Erythroblast (primary cell): ENCODE measurements around the gene ZNF429.
"Not testable (repeated sequence)": the region's sequence is repeated elsewhere in the genome, so short reads cannot be mapped to it uniquely, and the experiment has no call there.

Source experiments
- DNase-seq, 2 experiments: peaks; one replicate each; lab custom pipeline; 2025; lab: John Stamatoyannopoulos, UW
- GATA1 ChIP-seq: IDR thresholded peaks from 2 replicates; pipeline ENCODE4 v1.6.1; 2011; ENCODE audit warnings: low read depth, mild to moderate bottlenecking, control low read depth, low read length, moderate library complexity
- POLR2A ChIP-seq: IDR thresholded peaks from 2 replicates; pipeline ENCODE4 v1.6.1; 2011; ENCODE audit warnings: mild to moderate bottlenecking, low read length

The ZNF429 gene

GRCh38 chr19:21505459-21506451 is at the start of gene ZNF429:
Gene ZNF429 (plus strand): TSS chr19:21505602. CDS start chr19:21505772, 170 bp downstream.
- TF ChIP-seq POLR2A (peak; percentile 88), GATA1 (no peak)
- peak; percentile 89 to 90 for DNase-seq

GRCh38 chr19:21460686-21461085 is 44.7 kb upstream of the ZNF429 start:
- no peak for DNase-seq
- TF ChIP-seq POLR2A (no peak), GATA1 (no peak)

DNA sequence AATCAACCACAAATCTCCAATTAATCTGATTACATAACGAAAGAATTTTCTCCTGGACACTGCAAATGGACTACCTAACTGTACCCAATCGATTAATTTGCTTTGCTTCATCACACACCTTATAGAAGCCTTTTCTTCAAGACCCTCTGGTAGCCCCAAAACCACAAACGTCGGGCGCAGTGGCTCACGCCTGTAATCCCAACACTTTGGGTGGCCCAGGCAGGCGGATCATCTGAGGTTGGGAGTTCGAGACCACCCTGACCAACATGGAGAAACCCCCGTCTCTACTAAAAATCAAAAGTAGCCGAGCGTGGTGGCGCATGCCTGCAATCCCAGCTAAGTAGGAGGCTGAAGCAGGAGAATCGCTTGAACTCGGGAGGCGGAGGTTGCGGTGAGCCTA is 42.9 kb upstream of the ZNF429 start:
- DNase-seq: no peak
- TF ChIP-seq POLR2A (no peak), GATA1 (no peak)

DNA sequence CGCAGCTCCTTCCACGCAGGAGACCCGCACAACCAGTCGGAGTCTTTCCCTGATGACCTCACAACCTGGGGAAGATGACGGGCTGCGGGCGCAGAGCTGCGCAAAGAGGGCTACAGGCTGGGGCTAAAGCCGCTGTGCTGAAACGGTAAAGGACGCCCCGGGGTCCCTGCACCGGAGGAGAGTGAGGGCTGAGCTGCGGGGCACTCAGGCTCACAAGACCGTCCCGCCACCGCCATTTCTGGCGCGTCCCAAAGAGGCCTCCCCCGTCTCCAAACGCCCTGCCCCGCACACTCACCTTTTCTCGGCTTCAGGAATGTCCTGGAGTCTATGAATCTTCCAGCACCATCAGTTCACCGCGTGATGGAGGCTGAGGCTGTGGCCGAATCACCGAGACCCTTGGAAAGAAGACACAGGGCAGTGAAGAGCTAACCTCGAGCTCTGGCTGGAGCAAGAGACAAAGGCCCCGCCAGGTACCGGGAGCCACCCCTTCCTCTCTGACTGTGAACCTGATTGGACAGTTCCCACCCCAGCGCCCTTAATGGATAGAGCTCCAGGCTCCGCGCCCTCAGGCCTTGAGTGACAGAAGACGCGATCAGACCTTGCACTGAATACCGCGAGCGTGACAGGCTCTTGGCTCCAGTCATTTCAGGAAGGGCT is 41.8 kb upstream of the ZNF429 start:
- TF ChIP-seq POLR2A: no peak
- no peak for TF ChIP-seq GATA1
- no peak for DNase-seq

DNA sequence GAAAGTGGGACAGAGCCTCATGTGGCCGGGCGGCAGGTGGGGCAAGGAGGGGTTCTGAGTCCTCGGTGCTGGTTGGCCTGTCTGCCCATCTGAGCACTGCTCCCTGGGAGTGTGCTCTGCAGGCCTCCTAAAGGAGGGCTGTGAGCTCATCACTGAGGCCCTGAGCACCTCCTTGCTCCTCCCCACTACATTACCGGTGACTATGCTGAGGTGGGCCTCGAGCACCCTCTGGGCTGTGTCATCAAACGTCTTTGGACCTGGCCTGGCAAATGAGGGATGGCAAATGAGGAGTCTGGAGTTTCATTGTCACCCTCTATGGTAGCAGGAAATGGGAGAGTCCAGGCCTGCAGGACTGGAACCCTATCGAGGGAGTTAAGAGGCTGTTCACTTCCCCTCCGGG is 38.8 kb upstream of the ZNF429 start:
- TF ChIP-seq POLR2A: no peak
- no peak for TF ChIP-seq GATA1
- DNase-seq: no peak

- no peak for DNase-seq
Observed at GRCh38 chr19:21468791-21469190, 36.6 kb upstream of the ZNF429 start.

GRCh38 chr19:21472507-21472906 is 32.9 kb upstream of the ZNF429 start:
- no peak for DNase-seq
- TF ChIP-seq GATA1: no peak

More at GRCh38 chr19:21468791-21469190, 36.6 kb upstream of the ZNF429 start:
- TF ChIP-seq GATA1: no peak
- TF ChIP-seq POLR2A: no peak

DNA sequence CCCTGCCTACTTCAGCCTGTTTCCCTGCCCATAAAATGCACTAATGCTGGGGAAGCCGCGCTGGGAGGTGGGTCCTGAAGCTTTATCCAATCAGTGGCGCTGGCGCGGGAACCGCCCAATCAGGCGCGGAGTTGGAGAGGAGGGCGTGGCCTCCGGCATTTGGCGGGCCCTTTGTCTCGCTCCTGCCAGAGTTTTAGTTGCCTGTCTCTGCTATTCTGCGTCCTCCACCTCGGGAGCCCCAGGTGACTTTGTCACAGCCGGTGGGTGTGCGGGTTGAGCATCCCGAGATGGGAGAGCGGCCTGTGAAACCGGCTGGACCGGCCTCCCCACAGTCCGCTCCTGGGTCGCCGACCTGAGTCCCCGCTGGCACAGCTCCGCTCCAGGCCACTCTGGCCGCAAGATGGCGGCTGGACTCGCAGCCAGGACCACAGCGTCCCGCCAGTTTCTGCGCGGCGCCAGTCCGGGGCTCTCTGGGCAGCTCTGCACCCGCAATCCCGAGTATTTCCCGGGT is 30.7 kb upstream of the ZNF429 start:
- TF ChIP-seq POLR2A: peak; percentile 43
- TF ChIP-seq GATA1: no peak
- DNase-seq: peak; percentile 12 to 16

DNA sequence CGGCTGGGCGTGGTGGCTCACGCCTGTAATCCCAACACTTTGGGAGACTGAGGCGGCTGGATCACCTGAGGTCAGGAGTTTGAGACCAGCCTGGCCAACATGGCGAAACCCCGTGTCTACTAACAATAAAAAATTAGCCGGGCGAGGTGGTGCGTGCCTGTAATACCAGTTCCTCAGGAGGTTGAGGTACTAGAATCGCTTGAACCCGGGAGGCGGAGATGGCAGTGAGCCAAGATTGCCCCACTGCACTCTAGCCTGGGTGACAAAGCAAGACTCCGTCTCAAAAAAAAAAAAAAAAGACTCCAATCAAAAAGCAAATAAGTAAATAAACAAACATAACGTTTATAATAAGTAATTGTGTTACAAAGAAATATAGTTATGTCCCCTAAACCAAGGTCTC is 23.0 kb upstream of the ZNF429 start:
- not testable (repeated sequence) for DNase-seq

DNA sequence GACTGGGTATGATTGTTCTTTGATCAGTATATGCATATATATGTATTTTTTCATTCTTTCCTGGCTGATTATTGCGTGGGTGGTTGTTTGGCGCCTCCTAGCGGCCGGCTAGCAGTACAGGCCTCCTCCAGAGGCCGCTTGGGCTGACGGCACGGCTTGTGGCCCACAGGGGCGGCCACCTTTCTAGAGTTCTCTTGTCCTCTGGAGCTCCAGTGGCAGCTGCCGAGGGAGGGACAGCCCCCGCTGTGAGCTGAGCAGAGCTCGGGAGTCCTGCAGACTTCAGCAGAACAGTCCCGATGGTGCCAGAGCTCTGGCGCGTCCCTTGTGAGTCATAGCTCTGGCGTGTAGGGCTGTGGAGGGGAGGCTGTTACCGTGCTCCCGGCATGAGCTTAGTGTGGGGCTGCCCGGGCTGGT is 22.5 kb upstream of the ZNF429 start:
- DNase-seq: peak; percentile 45 to 51
- TF ChIP-seq GATA1 (no peak), POLR2A (no peak)

- DNase-seq: peak; percentile 21 to 34
Observed at GRCh38 chr19:21483589-21484170, 21.7 kb upstream of the ZNF429 start.

GRCh38 chr19:21484631-21485030 is 20.8 kb upstream of the ZNF429 start:
- no peak for DNase-seq
- TF ChIP-seq GATA1 (no peak), POLR2A (no peak)

More at GRCh38 chr19:21483589-21484170, 21.7 kb upstream of the ZNF429 start:
- TF ChIP-seq GATA1 (no peak), POLR2A (no peak)

DNA sequence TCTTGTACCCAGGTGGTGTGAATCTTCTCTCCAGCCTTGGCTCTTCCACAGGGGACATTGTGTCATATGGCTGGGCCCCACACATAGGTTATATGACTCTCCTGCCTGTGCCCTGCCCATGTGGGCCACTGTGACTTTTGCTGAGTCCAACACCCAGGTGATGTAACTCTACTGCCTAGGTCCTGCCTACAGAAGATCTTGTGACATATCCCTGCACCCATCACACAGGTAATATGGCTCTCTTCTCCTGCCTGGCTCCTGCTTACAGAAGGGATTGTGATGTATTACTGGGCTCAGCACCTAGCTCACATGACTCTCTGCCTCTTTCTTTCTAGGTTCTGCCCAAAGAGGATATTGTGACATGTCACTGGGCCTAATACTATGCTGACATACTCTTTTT is 19.5 kb upstream of the ZNF429 start:
- TF ChIP-seq POLR2A: no peak
- no peak for TF ChIP-seq GATA1
- DNase-seq: no peak

DNA sequence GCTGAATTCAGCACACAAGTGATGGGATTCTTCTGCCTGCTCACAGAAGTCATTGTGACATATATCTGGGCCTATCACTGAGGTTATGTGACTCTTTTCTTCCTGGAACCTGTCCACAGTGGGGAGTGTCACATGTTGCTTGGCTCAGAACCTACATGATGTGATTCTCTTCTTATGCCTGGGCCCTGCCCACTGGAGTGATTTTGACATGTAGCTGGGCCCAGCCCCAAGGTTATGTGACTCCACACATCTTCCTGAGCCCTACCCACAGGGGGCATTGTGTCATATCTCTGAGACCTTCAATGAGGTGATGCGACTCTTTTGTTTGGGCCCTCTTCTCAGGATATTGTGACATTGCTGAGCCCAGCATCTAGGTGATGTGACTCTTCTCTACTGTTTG is 17.4 kb upstream of the ZNF429 start:
- no peak for DNase-seq
- TF ChIP-seq GATA1 (no peak), POLR2A (no peak)
